ENCODE measurements around the gene HLA-DPB1. TPM values are rescaled to one million over a fixed set of nuclear protein-coding genes. Genes with fewer than 3 reads are reported as not detected.

The HLA-DPB1 gene
- total RNA-seq, 4 donors from 2014 or later, result 38.6 to 95.8 (median 61.7) TPM

DNA sequence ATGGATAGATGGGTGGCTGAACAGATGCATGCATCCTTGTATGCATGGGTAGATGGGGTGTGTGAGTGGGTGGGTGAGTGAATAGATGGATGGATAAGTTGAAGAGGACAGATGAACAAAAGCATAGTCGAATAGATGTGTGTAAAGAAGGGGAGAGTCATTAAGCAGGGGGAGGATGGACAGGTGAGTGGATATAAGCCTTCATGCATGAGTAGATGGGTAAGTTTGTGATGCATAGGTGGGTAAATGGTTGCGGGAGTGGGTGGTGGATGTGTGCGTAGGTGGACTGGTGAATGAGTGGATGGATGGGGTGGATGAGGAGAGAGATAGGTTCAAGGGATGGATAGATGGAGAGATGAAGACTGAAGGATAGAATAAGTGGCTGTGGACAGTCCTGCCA is 29.6 kb downstream of the HLA-DPB1 start:
- Histone ChIP-seq H3K9me3 (peaks cover 0 to 16% (median 8%) of the 10 kb centered on the region in 4 donors), H3K27me3 (peaks cover 0 to 33% (median 0%) of the 10 kb centered on the region in 4 donors), H3K27ac (replicated peaks in 1 of 4) (no peak overlapping the region), H3K36me3 (no peaks in the 10 kb centered on the region), H3K4me3 (no peak overlapping the region), H3K4me1 (no peaks in the 10 kb centered on the region)
- TF ChIP-seq EP300 (IDR thresholded peaks at IDR 0.05) (no peak), POLR2AphosphoS5 (IDR thresholded peaks at IDR 0.05) (no peak), POLR2A (IDR thresholded peaks at IDR 0.05; ENCODE audit: low read depth) (no peak)
- TF ChIP-seq, protein P1, sequence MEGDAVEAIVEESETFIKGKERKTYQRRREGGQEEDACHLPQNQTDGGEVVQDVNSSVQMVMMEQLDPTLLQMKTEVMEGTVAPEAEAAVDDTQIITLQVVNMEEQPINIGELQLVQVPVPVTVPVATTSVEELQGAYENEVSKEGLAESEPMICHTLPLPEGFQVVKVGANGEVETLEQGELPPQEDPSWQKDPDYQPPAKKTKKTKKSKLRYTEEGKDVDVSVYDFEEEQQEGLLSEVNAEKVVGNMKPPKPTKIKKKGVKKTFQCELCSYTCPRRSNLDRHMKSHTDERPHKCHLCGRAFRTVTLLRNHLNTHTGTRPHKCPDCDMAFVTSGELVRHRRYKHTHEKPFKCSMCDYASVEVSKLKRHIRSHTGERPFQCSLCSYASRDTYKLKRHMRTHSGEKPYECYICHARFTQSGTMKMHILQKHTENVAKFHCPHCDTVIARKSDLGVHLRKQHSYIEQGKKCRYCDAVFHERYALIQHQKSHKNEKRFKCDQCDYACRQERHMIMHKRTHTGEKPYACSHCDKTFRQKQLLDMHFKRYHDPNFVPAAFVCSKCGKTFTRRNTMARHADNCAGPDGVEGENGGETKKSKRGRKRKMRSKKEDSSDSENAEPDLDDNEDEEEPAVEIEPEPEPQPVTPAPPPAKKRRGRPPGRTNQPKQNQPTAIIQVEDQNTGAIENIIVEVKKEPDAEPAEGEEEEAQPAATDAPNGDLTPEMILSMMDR (IDR thresholded peaks at IDR 0.05), result no peak
- DNase-seq (ENCODE audit: extremely low spot score), result no peak
- WGBS, result 64% methylated on average over 3 of the region's 3 CpGs
- intact Hi-C loops (cut with DNase I), result no loop called here

DNA sequence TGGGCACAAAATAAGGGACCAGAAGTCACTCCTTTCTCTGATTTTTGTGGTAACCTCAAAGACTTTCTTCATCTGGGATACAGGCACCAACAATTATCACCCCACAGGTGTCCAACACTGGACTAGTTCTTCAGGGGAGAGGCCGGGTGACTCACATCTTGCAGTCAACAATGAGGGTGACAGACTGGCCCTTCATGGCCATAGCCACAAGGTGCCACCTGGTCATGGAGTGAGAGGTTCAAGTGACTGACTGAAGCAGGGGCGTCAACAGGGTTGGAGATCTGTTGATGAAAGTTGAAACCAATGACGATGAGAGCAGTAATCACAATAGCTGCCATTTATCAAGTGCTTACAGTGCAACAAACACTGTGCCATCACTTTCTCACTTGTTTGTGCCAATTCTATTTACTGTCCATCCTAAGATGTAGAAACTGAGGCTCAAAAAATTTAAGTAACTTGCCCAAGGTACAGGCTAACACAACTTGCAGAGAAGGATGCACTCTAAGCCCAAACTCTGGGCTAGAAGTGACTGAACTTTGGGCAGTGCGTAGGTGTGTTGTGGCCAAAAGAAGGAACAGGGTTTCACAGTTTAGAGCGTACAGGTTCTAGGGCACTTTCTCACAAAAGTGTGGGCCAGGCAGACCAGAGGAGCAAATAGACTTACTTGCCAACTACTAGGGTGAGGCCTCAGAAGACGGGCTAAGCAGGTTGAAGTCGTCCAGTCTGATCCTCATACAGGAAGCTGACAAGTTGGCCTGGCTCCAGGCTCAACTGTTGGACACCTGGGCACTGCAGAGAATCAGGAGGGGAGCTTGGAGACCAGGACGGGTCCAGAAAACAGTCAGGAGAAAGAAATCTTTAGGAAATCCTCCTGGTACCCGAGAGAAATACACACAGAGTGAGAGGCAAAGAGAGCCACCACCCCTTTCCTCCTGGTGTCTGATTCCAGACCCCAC is 30.4 kb downstream of the HLA-DPB1 start:
- Histone ChIP-seq H3K27ac (replicated peaks in 1 of 4) (no peak overlapping the region), H3K27me3 (peaks cover 0 to 33% (median 0%) of the 10 kb centered on the region in 4 donors), H3K4me1 (no peaks in the 10 kb centered on the region), H3K36me3 (no peaks in the 10 kb centered on the region), H3K4me3 (no peak overlapping the region), H3K9me3 (peaks cover 0 to 8% (median 2%) of the 10 kb centered on the region in 4 donors)
- intact Hi-C loops (cut with DNase I), result no loop called here
- peak; percentile 68 for DNase-seq (ENCODE audit: extremely low spot score)
- WGBS, result 48% methylated on average over 9 of the region's 9 CpGs
- no peak for TF ChIP-seq EP300 (IDR thresholded peaks at IDR 0.05)

DNA sequence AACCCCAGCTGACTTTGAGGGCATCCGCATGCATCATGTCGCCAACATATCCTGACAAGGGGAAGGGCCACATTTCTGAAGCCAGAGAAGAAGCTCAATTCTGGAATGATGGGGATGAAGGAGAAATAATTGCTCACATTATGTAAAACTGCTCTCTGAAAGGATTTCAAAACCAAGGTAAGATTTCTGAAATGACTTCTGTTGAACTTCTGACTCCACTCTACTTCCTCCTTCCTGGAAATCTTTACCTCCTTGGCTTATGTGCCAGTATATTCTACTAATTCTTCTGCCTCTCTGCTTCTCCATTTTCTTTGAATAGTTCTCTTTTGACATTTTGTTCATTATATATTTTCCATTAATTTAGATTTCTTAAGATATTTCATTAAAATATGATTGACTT is 31.9 kb downstream of the HLA-DPB1 start:
- Histone ChIP-seq H3K36me3 (no peaks in the 10 kb centered on the region), H3K4me1 (no peaks in the 10 kb centered on the region), H3K27me3 (peaks cover 0 to 45% (median 0%) of the 10 kb centered on the region in 4 donors), H3K4me3 (no peak overlapping the region), H3K27ac (replicated peaks in 1 of 4) (no peak overlapping the region), H3K9me3 (no peaks in the 10 kb centered on the region)
- 47% methylated on average over 2 of the region's 2 CpGs for WGBS
- DNase-seq (ENCODE audit: extremely low spot score), result no peak
- no peak for TF ChIP-seq POLR2AphosphoS5 (IDR thresholded peaks at IDR 0.05)
- TF ChIP-seq EP300 (IDR thresholded peaks at IDR 0.05), result no peak
- TF ChIP-seq POLR2A (IDR thresholded peaks at IDR 0.05; ENCODE audit: low read depth), result no peak
- TF ChIP-seq, protein P1 (IDR thresholded peaks at IDR 0.05), result no peak
- intact Hi-C loops (cut with DNase I), result no loop called here

DNA sequence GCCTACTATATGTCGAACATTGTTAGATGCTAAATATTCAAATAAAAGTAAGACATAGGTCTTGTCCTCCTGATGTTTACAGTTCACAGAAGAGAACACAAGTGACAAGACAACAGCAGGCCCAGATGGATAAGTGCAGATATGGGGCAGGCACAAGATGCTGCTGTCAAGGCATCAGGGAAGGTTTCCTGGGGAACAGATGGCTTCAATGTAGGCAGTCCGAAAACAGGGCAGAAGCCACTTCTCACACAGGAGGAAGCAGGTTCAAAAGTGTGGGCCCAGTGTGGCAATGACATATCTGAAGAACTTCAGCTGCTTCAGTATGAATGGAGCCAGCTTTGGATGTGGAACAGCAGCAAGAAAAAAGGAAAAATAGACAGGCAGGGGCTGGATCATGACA is 32.5 kb downstream of the HLA-DPB1 start:
- Histone ChIP-seq H3K27me3 (peaks cover 0 to 52% (median under 1%) of the 10 kb centered on the region in 4 donors), H3K9me3 (no peaks in the 10 kb centered on the region), H3K4me3 (no peak overlapping the region), H3K27ac (replicated peaks in 1 of 4) (no peak overlapping the region), H3K36me3 (no peaks in the 10 kb centered on the region), H3K4me1 (no peaks in the 10 kb centered on the region)
- no peak for TF ChIP-seq POLR2AphosphoS5 (IDR thresholded peaks at IDR 0.05)
- TF ChIP-seq EP300 (IDR thresholded peaks at IDR 0.05), result no peak
- TF ChIP-seq, protein P1 (IDR thresholded peaks at IDR 0.05), result no peak
- no peak for TF ChIP-seq POLR2A (IDR thresholded peaks at IDR 0.05; ENCODE audit: low read depth)
- DNase-seq (ENCODE audit: extremely low spot score), result peak; percentile 5
- WGBS, result 78% methylated on average over 2 of the region's 2 CpGs
- intact Hi-C loops (cut with DNase I), result no loop called here

DNA sequence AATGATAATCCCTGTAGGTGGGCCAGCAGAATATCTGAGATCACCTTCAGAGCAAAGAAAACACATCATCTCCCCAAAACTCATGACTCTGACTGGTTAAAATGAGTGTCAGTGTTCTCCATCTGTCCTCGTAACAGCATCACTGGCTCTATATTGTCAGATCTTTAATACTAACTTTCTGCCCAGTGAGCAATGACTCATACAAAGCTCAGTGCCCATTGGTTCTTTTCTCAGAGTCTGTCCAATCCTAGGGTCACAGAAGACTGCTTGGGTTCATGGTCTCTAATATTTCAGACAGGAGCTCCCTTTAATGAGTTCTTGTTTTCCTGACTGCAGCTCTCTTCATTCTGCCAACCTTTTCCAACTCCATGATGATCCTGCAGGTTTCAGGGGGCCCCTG is 36.4 kb downstream of the HLA-DPB1 start:
- no peak for TF ChIP-seq EP300 (IDR thresholded peaks at IDR 0.05)
- TF ChIP-seq POLR2A (IDR thresholded peaks at IDR 0.05; ENCODE audit: low read depth), result no peak
- TF ChIP-seq, protein P1 (IDR thresholded peaks at IDR 0.05), result no peak
- no peak for TF ChIP-seq POLR2AphosphoS5 (IDR thresholded peaks at IDR 0.05)
- Histone ChIP-seq H3K36me3 (no peaks in the 10 kb centered on the region), H3K27ac (replicated peaks in 1 of 4) (no peak overlapping the region), H3K27me3 (peaks cover 0 to 59% (median 15%) of the 10 kb centered on the region in 4 donors), H3K4me3 (no peak overlapping the region), H3K4me1 (peaks cover 0 to 8% (median 7%) of the 10 kb centered on the region in 4 donors), H3K9me3 (no peaks in the 10 kb centered on the region)
- 43% methylated on average over 1 of the region's 1 CpG for WGBS
- DNase-seq (ENCODE audit: extremely low spot score), result peak; percentile 47
- intact Hi-C loops (cut with DNase I), result no loop called here

Measured in esophagus muscularis mucosa (tissue), 4 donors.